Putamen (tissue), 1 donor: ENCODE results near the gene ANO3.
"Not testable (repeated sequence)": the region's sequence is repeated elsewhere in the genome, so short reads cannot be mapped to it uniquely, and the experiment has no call there.

ENCODE experiments used
- DNase-seq: peaks from one replicate; pipeline ENCODE4 v3.0.0-alpha.2; 2016; ENCODE audit warnings: low spot score

Gene ANO3

GRCh38 chr11:26575946-26576345 lies 244.0 kb downstream of the ANO3 start:
- no peak for DNase-seq

GRCh38 chr11:26578998-26579661 lies 247.2 kb downstream of the ANO3 start:
- DNase-seq = no peak

GRCh38 chr11:26579683-26580082 lies 247.8 kb downstream of the ANO3 start:
- DNase-seq = no peak

GRCh38 chr11:26580929-26581328 lies 249.0 kb downstream of the ANO3 start:
- no peak for DNase-seq

- DNase-seq = no peak
These were observed 251.6 kb downstream of the ANO3 start for GRCh38 chr11:26583550-26583949.

GRCh38 chr11:26584818-26585217 lies 252.9 kb downstream of the ANO3 start:
- DNase-seq = no peak

GRCh38 chr11:26587073-26587472 lies 255.1 kb downstream of the ANO3 start:
- no peak for DNase-seq

GRCh38 chr11:26593691-26594090 lies 261.8 kb downstream of the ANO3 start:
- DNase-seq = no peak

- not testable (repeated sequence) for DNase-seq
These were observed 263.4 kb downstream of the ANO3 start for GRCh38 chr11:26595207-26595865.

- DNase-seq = not testable (repeated sequence)
These were observed 265.2 kb downstream of the ANO3 start for GRCh38 chr11:26597049-26597689.

GRCh38 chr11:26597899-26598298 lies 266.0 kb downstream of the ANO3 start:
- DNase-seq = no peak

GRCh38 chr11:26599425-26599824 lies 267.5 kb downstream of the ANO3 start:
- DNase-seq = no peak

GRCh38 chr11:26599876-26600434 lies 268.0 kb downstream of the ANO3 start:
- no peak for DNase-seq

GRCh38 chr11:26607725-26608506 lies 276.0 kb downstream of the ANO3 start:
- DNase-seq = no peak

- DNase-seq = no peak
These were observed 276.7 kb downstream of the ANO3 start for GRCh38 chr11:26608507-26609146.

- no peak for DNase-seq
These were observed 281.8 kb downstream of the ANO3 start for GRCh38 chr11:26613759-26614158.

- no peak for DNase-seq
These were observed 286.5 kb downstream of the ANO3 start for GRCh38 chr11:26618441-26618840.

GRCh38 chr11:26620282-26621045 lies 288.5 kb downstream of the ANO3 start:
- DNase-seq = no peak

GRCh38 chr11:26621132-26621531 lies 289.2 kb downstream of the ANO3 start:
- DNase-seq = no peak

GRCh38 chr11:26622181-26622580 lies 290.3 kb downstream of the ANO3 start:
- DNase-seq = no peak

- no peak for DNase-seq
These were observed 291.2 kb downstream of the ANO3 start for GRCh38 chr11:26623076-26623659.
